Ovary (tissue), 9 donors: ENCODE measurements around the gene UMAD1. TPM values are rescaled to one million over a fixed set of nuclear protein-coding genes. Genes with fewer than 3 reads are reported as not detected.

Source experiments
- DNase-seq, 5 donors: peaks; one replicate each; pipeline ENCODE4 v3.0.0-alpha.2; 2019 to 2020
- H3K27ac ChIP-seq, 2 donors: fragments of 200-600 bp; one replicate each; pipeline versions ENCODE4 v1.5.1 to v1.8.0; 2019 to 2022
- H3K27me3 ChIP-seq: fragments of 200-600 bp; one replicate; pipeline ENCODE4 v1.8.0; 2022
- H3K36me3 ChIP-seq: fragments of 200-600 bp; sonication (generic); one replicate; pipeline ENCODE4 v1.5.1; 2019
- H3K4me1 ChIP-seq: one replicate; pipeline ENCODE4 v1.8.1; 2013; ENCODE audit warnings: mild to moderate bottlenecking, moderate library complexity; ENCODE audit not compliant: insufficient read depth
- H3K4me3 ChIP-seq: fragments of 200-600 bp; sonication (generic); one replicate; pipeline ENCODE4 v1.5.1; 2017
- H3K9me3 ChIP-seq, 2 donors: fragments of 200-600 bp in 1 of 2; sonication (generic) in 1 of 2; one replicate each; pipeline versions ENCODE4 v1.5.1 to v1.8.1; 2013 to 2019; ENCODE audit warnings: mild to moderate bottlenecking in 1 of 2, moderate library complexity in 1 of 2
- CTCF ChIP-seq, 3 donors: fragments of 450-650 bp in 2 of 3; fragments of 200-600 bp in 1 of 3; IDR thresholded peaks; one replicate each; pipeline versions ENCODE4 v1.5.1 to v1.8.0; 2016 to 2022; ENCODE audit warnings: antibody characterized with exemption in 3 of 3, mild to moderate bottlenecking in 1 of 3
- EP300 ChIP-seq: sonication (generic); formaldehyde crosslinking; IDR thresholded peaks from one replicate; pipeline ENCODE4 v1.6.1; 2017; ENCODE audit warnings: antibody characterized with exemption
- POLR2A ChIP-seq: fragments of 450-650 bp; IDR thresholded peaks from one replicate; pipeline ENCODE4 v1.6.1; 2017; ENCODE audit warnings: antibody characterized with exemption, mild to moderate bottlenecking, moderate library complexity
- WGBS, 3 donors: extraction: QIAGEN DNeasy Blood & Tissue Kit in 1 of 3; methylation state at CpG; one replicate each; pipeline versions ENCODE4 v1.1.5 to v1.1.7; 2013 to 2017; 5-methylcytosine and 5-hydroxymethylcytosine counted together
- intact Hi-C, 4 donors: fragments of 100-400 bp; cut with DNase I; formaldehyde crosslinking; loops; one replicate each; pipeline versions ENCODE4 v1.11.0 to v1.15.1; 2022 to 2023
- polyA plus RNA-seq, 2 donors: library from polyadenylated mRNA; stranded (reverse); fragments of 200-250 nt in 1 of 2; fragments of 350-450 nt in 1 of 2; fragmentation: Illumina TruSeq in 1 of 2; extraction: RNeasy Lipid Tissue Mini Kit (QIAGEN cat#74804) in 1 of 2; gene quantifications; one replicate each; pipeline ENCODE4 v1.2.3, GENCODE V29; 2013 to 2014
- total RNA-seq, 7 donors: library from RNA; depleted of rRNA in 2 of 7; stranded (reverse); fragments of >200 nt in 2 of 7; fragmentation: NEBNext Ultra II Directional in 3 of 7; extraction: Animal tissue kit (Norgen Biotek cat#: 25700) in 3 of 7; gene quantifications; one replicate each; pipeline versions ENCODE4 v1.1.0 to v1.2.4, GENCODE V29; 2016 to 2023
- donor health status: DM: no; HTN: no; CAD: no; lungs with moderate emphysema.
- donor health status: DM: no; HTN: no; CAD: no.
- donor health status: Bipolar disorder and iron deficiency.
- donor health status: DM: yes; HTN: yes; CAD: no.
- donor health status: DM: no; HTN: no; CAD: no.
- donor health status: DM: yes; HTN: yes; CAD: no.

UMAD1 gene
- total and polyA plus RNA-seq, 9 donors, result 10.4 to 19.1 (median 16.2) TPM

GRCh38 chr7:7720193-7720592 lies 79.6 kb downstream of the UMAD1 start:
- H3K9me3 ChIP-seq, result no peaks in the 10 kb centered on the region
- H3K27me3 ChIP-seq, result no peaks in the 10 kb centered on the region
- TF ChIP-seq EP300 (no peak), POLR2A (no peak), CTCF (IDR thresholded peaks at IDR 0.05) (no peak)
- 85 to 100% (median 93%) methylated on average over 1 of the region's 1 CpG for WGBS, 3 donors
- no peaks in the 10 kb centered on the region for H3K36me3 ChIP-seq
- no peaks in the 10 kb centered on the region for H3K4me1 ChIP-seq
- H3K4me3 ChIP-seq, result no peak overlapping the region
- intact Hi-C loops, result no loop called here
- DNase-seq, result no peak
- H3K27ac ChIP-seq, result no peak overlapping the region

GRCh38 chr7:7720750-7721621 lies 80.4 kb downstream of the UMAD1 start:
- no peaks in the 10 kb centered on the region for H3K36me3 ChIP-seq
- no peaks in the 10 kb centered on the region for H3K9me3 ChIP-seq
- TF ChIP-seq EP300, result no peak
- no peak for TF ChIP-seq CTCF (IDR thresholded peaks at IDR 0.05)
- TF ChIP-seq POLR2A, result no peak
- DNase-seq, result no peak
- no peak overlapping the region for H3K27ac ChIP-seq
- no peak overlapping the region for H3K4me3 ChIP-seq
- no peaks in the 10 kb centered on the region for H3K27me3 ChIP-seq
- intact Hi-C loops, result no loop called here
- H3K4me1 ChIP-seq, result no peaks in the 10 kb centered on the region
- 93 to 98% (median 95%) methylated on average over 5 of the region's 5 CpGs for WGBS, 3 donors

- DNase-seq, result no peak
- Histone ChIP-seq H3K27ac (no peak overlapping the region), H3K4me3 (no peak overlapping the region), H3K36me3 (no peaks in the 10 kb centered on the region), H3K27me3 (no peaks in the 10 kb centered on the region), H3K4me1 (peaks cover 3% of the 10 kb centered on the region), H3K9me3 (no peaks in the 10 kb centered on the region)
- TF ChIP-seq CTCF (IDR thresholded peaks at IDR 0.05) (no peak), POLR2A (no peak), EP300 (no peak)
- intact Hi-C loops, result no loop called here
Measured at GRCh38 chr7:7731732-7732131, 91.2 kb downstream of the UMAD1 start.

- intact Hi-C loops, result no loop called here
- WGBS, 3 donors, result 54 to 70% (median 56%) methylated on average over 4 of the region's 4 CpGs
- no peak overlapping the region for H3K4me3 ChIP-seq
- H3K27me3 ChIP-seq, result no peaks in the 10 kb centered on the region
- DNase-seq, result no peak
- no peak for TF ChIP-seq EP300
- TF ChIP-seq POLR2A, result no peak
- TF ChIP-seq CTCF (IDR thresholded peaks at IDR 0.05), result no peak
- peaks cover 3% of the 10 kb centered on the region for H3K4me1 ChIP-seq
- H3K36me3 ChIP-seq, result no peaks in the 10 kb centered on the region
- H3K9me3 ChIP-seq, result no peaks in the 10 kb centered on the region
- H3K27ac ChIP-seq, result no peak overlapping the region
Measured at GRCh38 chr7:7732621-7733281, 92.2 kb downstream of the UMAD1 start.
